Naive thymus-derived CD4-positive, alpha-beta T cell (primary cell): ENCODE results near the gene AK8. TPM values are rescaled to one million over a fixed set of nuclear protein-coding genes. Genes with fewer than 3 reads are reported as not detected.

ENCODE experiments used
- ATAC-seq: fragments of 150-1000 bp; cut with Tn5 transposase; 2 replicates; pipeline ENCODE4 v1.10.0; 2021; ENCODE audit warnings: mild to moderate bottlenecking, moderate library complexity
- CTCF ChIA-PET: fragments of 350-600 bp; sonication (Branson Sonifier 250); formaldehyde crosslinking; loops from one replicate; lab custom pipeline; 2021; ENCODE audit warnings: antibody characterized with exemption; lab: Charles Lee
- POLR2A ChIA-PET: fragments of 350-600 bp; sonication (Branson Sonifier 250); formaldehyde crosslinking; loops from one replicate; lab custom pipeline; 2021; ENCODE audit warnings: antibody characterized with exemption, inconsistent platforms; lab: Charles Lee
- DNase-seq, 9 donors: peaks; one replicate each; pipeline versions ENCODE4 v3.0.0 to v3.0.0-alpha.2; 2020 to 2022; ENCODE audit warnings: mixed read lengths in 1 of 9
- H3K27ac ChIP-seq: one replicate; pipeline ENCODE4 v1.7.0; 2013; ENCODE audit warnings: mild to moderate bottlenecking, low read depth, low read length, moderate library complexity
- H3K27me3 ChIP-seq, 2 donors: one replicate each; pipeline ENCODE4 v1.7.0; 2013; ENCODE audit warnings: low read length in 2 of 2, mild to moderate bottlenecking in 2 of 2, moderate library complexity in 2 of 2; ENCODE audit not compliant: control insufficient read depth in 2 of 2, insufficient read depth in 2 of 2
- H3K36me3 ChIP-seq, 3 experiments: 1 replicate in 2 of 3; 2 replicates in 1 of 3; pipeline ENCODE4 v1.7.0; 2013; ENCODE audit warnings: low read length in 3 of 3, mild to moderate bottlenecking in 3 of 3, moderate library complexity in 1 of 3; ENCODE audit not compliant: insufficient read depth in 3 of 3, control insufficient read depth in 2 of 3
- H3K4me1 ChIP-seq, 2 donors: one replicate each; pipeline ENCODE4 v1.7.0; 2013; ENCODE audit warnings: low read length in 2 of 2, mild to moderate bottlenecking in 2 of 2, moderate library complexity in 1 of 2; ENCODE audit not compliant: control insufficient read depth in 2 of 2, insufficient read depth in 2 of 2
- H3K4me3 ChIP-seq: 2 replicates; pipeline ENCODE4 v1.7.0; 2013; ENCODE audit warnings: mild to moderate bottlenecking, low read length
- H3K9me3 ChIP-seq, 3 experiments: 1 replicate in 2 of 3; 2 replicates in 1 of 3; pipeline ENCODE4 v1.7.0; 2013; ENCODE audit warnings: low read length in 3 of 3; ENCODE audit not compliant: control insufficient read depth in 2 of 3
- H3K27ac Mint-ChIP-seq, 9 donors: one replicate each; pipeline ENCODE4 v1.8.0; 2020 to 2022; ENCODE audit warnings: mixed read lengths in 9 of 9, mild to moderate bottlenecking in 8 of 9, moderate library complexity in 5 of 9, inconsistent platforms in 2 of 9
- H3K27me3 Mint-ChIP-seq, 5 donors: one replicate each; pipeline ENCODE4 v1.8.0; 2021 to 2022; ENCODE audit warnings: mixed read lengths in 5 of 5, mild to moderate bottlenecking in 1 of 5
- H3K36me3 Mint-ChIP-seq, 5 donors: one replicate each; pipeline ENCODE4 v1.8.0; 2020 to 2022; ENCODE audit warnings: mixed read lengths in 5 of 5, mild to moderate bottlenecking in 3 of 5, inconsistent platforms in 1 of 5
- H3K4me1 Mint-ChIP-seq, 7 donors: one replicate each; pipeline ENCODE4 v1.8.0; 2020 to 2022; ENCODE audit warnings: mixed read lengths in 7 of 7, mild to moderate bottlenecking in 3 of 7, inconsistent platforms in 1 of 7
- H3K4me3 Mint-ChIP-seq, 10 donors: one replicate each; pipeline ENCODE4 v1.8.0; 2020 to 2022; ENCODE audit warnings: mild to moderate bottlenecking in 10 of 10, mixed read lengths in 10 of 10, moderate library complexity in 6 of 10, inconsistent platforms in 2 of 10
- H3K9me3 Mint-ChIP-seq, 11 donors: one replicate each; pipeline ENCODE4 v1.8.0; 2020 to 2022; ENCODE audit warnings: mixed read lengths in 11 of 11, mild to moderate bottlenecking in 4 of 11, inconsistent platforms in 1 of 11, moderate library complexity in 1 of 11
- intact Hi-C, 2 donors: fragments of 100-400 bp; cut with micrococcal nuclease; formaldehyde crosslinking; loops; one replicate each; pipeline ENCODE4 v1.15.1; 2023
- polyA plus RNA-seq, 2 donors: library from polyadenylated mRNA; unstranded; fragments of 300-500 nt; fragmentation: Illumina TruSeq; gene quantifications; one replicate each; pipeline ENCODE4 v1.2.3, GENCODE V29; 2021
- total RNA-seq, 6 experiments: library from RNA in 5 of 6; stranded (reverse) in 5 of 6; gene quantifications; 1 replicate in 5 of 6; 2 replicates in 1 of 6; pipeline ENCODE4 v1.2.3 and lab custom pipeline; 2021 to 2026

Gene AK8
- total and polyA plus RNA-seq, 7 experiments from 2014 or later = 0.10 to 0.20 (median 0.12) TPM; not detected in 4

- H3K9me3 ChIP-seq = no peaks in the 10 kb centered on the region
- H3K4me1 ChIP-seq = no peaks in the 10 kb centered on the region
These were observed 14.3 kb upstream of the AK8 start for GRCh38 chr9:132892400-132892799.

GRCh38 chr9:132888151-132888550 lies 10.1 kb upstream of the AK8 start:
- Histone ChIP-seq H3K4me3 (no peak overlapping the region), H3K36me3 (peaks cover 0 to 3% (median 0%) of the 10 kb centered on the region in 3 experiments), H3K27ac (no peak overlapping the region), H3K9me3 (no peaks in the 10 kb centered on the region), H3K4me1 (no peaks in the 10 kb centered on the region), H3K27me3 (no peaks in the 10 kb centered on the region)
- Mint-ChIP-seq H3K27me3 (no peaks in the 10 kb centered on the region), H3K4me1 (peaks cover 0 to 5% (median 2%) of the 10 kb centered on the region in 7 donors), H3K4me3 (no peak overlapping the region), H3K36me3 (peaks cover 0 to 4% (median 0%) of the 10 kb centered on the region in 5 donors), H3K9me3 (no peaks in the 10 kb centered on the region), H3K27ac (no peak overlapping the region)
- DNase-seq (no peak), ATAC-seq (no peak)
- intact Hi-C loops = no loop called here
- ChIA-PET POLR2A (no interaction called here), CTCF (no interaction called here)

More at GRCh38 chr9:132892400-132892799, 14.3 kb upstream of the AK8 start:
- no peak overlapping the region for H3K27ac ChIP-seq
- POLR2A ChIA-PET = no interaction called here
- Mint-ChIP-seq H3K36me3 (peaks cover 10 to 20% (median 16%) of the 10 kb centered on the region in 5 donors), H3K27me3 (no peaks in the 10 kb centered on the region), H3K27ac (peak overlapping the region in 3 of 9 donors; percentile 3 to 39 (median 12)), H3K4me1 (peaks cover 0 to 5% (median 3%) of the 10 kb centered on the region in 7 donors), H3K9me3 (no peaks in the 10 kb centered on the region), H3K4me3 (no peak overlapping the region)
- DNase-seq (no peak), ATAC-seq (no peak)
- H3K36me3 ChIP-seq = peaks cover 5 to 34% (median 10%) of the 10 kb centered on the region in 3 experiments
- CTCF ChIA-PET = no interaction called here
- intact Hi-C loops = no loop called here
- H3K4me3 ChIP-seq = no peak overlapping the region
- H3K27me3 ChIP-seq = no peaks in the 10 kb centered on the region

GRCh38 chr9:132887181-132888120 lies 9.4 kb upstream of the AK8 start:
- Mint-ChIP-seq H3K4me3 (no peak overlapping the region), H3K27me3 (no peaks in the 10 kb centered on the region), H3K9me3 (no peaks in the 10 kb centered on the region), H3K27ac (peak overlapping the region in 1 of 9 donors; percentile 30), H3K36me3 (peaks cover 0 to 4% (median 0%) of the 10 kb centered on the region in 5 donors), H3K4me1 (peaks cover 0 to 7% (median 4%) of the 10 kb centered on the region in 7 donors)
- Histone ChIP-seq H3K27me3 (no peaks in the 10 kb centered on the region), H3K36me3 (no peaks in the 10 kb centered on the region), H3K9me3 (no peaks in the 10 kb centered on the region), H3K4me1 (no peaks in the 10 kb centered on the region), H3K27ac (no peak overlapping the region), H3K4me3 (no peak overlapping the region)
- DNase-seq (no peak), ATAC-seq (no peak)
- intact Hi-C loops = no loop called here
- POLR2A ChIA-PET = no interaction called here
- CTCF ChIA-PET = no interaction called here

GRCh38 chr9:132886334-132886725 lies 8.2 kb upstream of the AK8 start:
- Mint-ChIP-seq H3K36me3 (peaks cover 0 to 4% (median 0%) of the 10 kb centered on the region in 5 donors), H3K4me1 (peaks cover 0 to 7% (median 4%) of the 10 kb centered on the region in 7 donors), H3K4me3 (no peak overlapping the region), H3K9me3 (no peaks in the 10 kb centered on the region), H3K27ac (peak overlapping the region in 1 of 9 donors; percentile 51), H3K27me3 (no peaks in the 10 kb centered on the region)
- H3K36me3 ChIP-seq = no peaks in the 10 kb centered on the region
- H3K9me3 ChIP-seq = no peaks in the 10 kb centered on the region
- POLR2A ChIA-PET = no interaction called here
- H3K27me3 ChIP-seq = no peaks in the 10 kb centered on the region
- intact Hi-C loops = no loop called here
- H3K27ac ChIP-seq = no peak overlapping the region
- DNase-seq = no peak
- no peak for ATAC-seq
- no peaks in the 10 kb centered on the region for H3K4me1 ChIP-seq
- no peak overlapping the region for H3K4me3 ChIP-seq
- CTCF ChIA-PET = no interaction called here

GRCh38 chr9:132885720-132886333 lies 7.7 kb upstream of the AK8 start:
- ATAC-seq (no peak), DNase-seq (no peak)
- no peaks in the 10 kb centered on the region for H3K27me3 Mint-ChIP-seq
- intact Hi-C loops = no loop called here
- Histone ChIP-seq H3K27ac (no peak overlapping the region), H3K9me3 (no peaks in the 10 kb centered on the region), H3K4me3 (no peak overlapping the region), H3K4me1 (no peaks in the 10 kb centered on the region), H3K27me3 (no peaks in the 10 kb centered on the region), H3K36me3 (no peaks in the 10 kb centered on the region)
- POLR2A ChIA-PET = no interaction called here
- CTCF ChIA-PET = interaction anchor here (0.9 kb wide), 1 partner anchor 16 kb away, joined by 3 read pairs; no protein-coding TSS in a partner anchor
- no peak overlapping the region for H3K4me3 Mint-ChIP-seq
- H3K9me3 Mint-ChIP-seq = no peaks in the 10 kb centered on the region
- H3K36me3 Mint-ChIP-seq = peaks cover 0 to 4% (median 0%) of the 10 kb centered on the region in 5 donors
- peaks cover 0 to 7% (median 4%) of the 10 kb centered on the region in 7 donors for H3K4me1 Mint-ChIP-seq
- H3K27ac Mint-ChIP-seq = peak overlapping the region in 2 of 9 donors; percentile 20 to 51

- Mint-ChIP-seq H3K27ac (no peak overlapping the region), H3K9me3 (no peaks in the 10 kb centered on the region), H3K27me3 (no peaks in the 10 kb centered on the region), H3K36me3 (peaks cover 0 to 4% (median 0%) of the 10 kb centered on the region in 5 donors), H3K4me3 (no peak overlapping the region), H3K4me1 (peaks cover 6 to 23% (median 7%) of the 10 kb centered on the region in 7 donors)
- no peaks in the 10 kb centered on the region for H3K9me3 ChIP-seq
- H3K36me3 ChIP-seq = no peaks in the 10 kb centered on the region
- ChIA-PET POLR2A (no interaction called here), CTCF (no interaction called here)
- H3K27ac ChIP-seq = no peak overlapping the region
- no peak for ATAC-seq
- no peaks in the 10 kb centered on the region for H3K4me1 ChIP-seq
- intact Hi-C loops = no loop called here
- no peaks in the 10 kb centered on the region for H3K27me3 ChIP-seq
- no peak overlapping the region for H3K4me3 ChIP-seq
- no peak for DNase-seq
These were observed 5.5 kb upstream of the AK8 start for GRCh38 chr9:132883349-132884294.
